Measurements from ENCODE around the gene CDK14. TPM values are rescaled to one million over a fixed set of nuclear protein-coding genes. Genes with fewer than 3 reads are reported as not detected.
"Not testable (repeated sequence)": the region's sequence is repeated elsewhere in the genome, so short reads cannot be mapped to it uniquely, and the experiment has no call there.

CDK14 gene
- total and polyA plus RNA-seq, 4 donors, result 4.2 to 12.4 (median 7.4) TPM

- DNase-seq (ENCODE audit: low spot score); H3K9me3 ChIP-seq (ENCODE audit: control insufficient read depth in 4 of 4, low read length in 3 of 4); H3K27ac ChIP-seq (ENCODE audit: low read depth in 1 of 2, low read length in 2 of 2); H3K9ac ChIP-seq (ENCODE audit: low read depth in 1 of 2, low read length in 2 of 2); H3K36me3 ChIP-seq (ENCODE audit: control insufficient read depth in 4 of 4, insufficient read depth in 3 of 4, low read depth in 1 of 4, low read length in 3 of 4); H3K27me3 ChIP-seq (ENCODE audit: control insufficient read depth in 4 of 4, insufficient read depth in 4 of 4, low read length in 3 of 4); H3K4me1 ChIP-seq (ENCODE audit: control insufficient read depth in 4 of 4, insufficient read depth in 4 of 4, low read length in 3 of 4); H3K4me3 ChIP-seq (ENCODE audit: low read depth in 1 of 3, low read length in 3 of 3): not testable (repeated sequence)
- 96% methylated on average over 2 of the region's 2 CpGs for WGBS
These were observed 219.4 kb downstream of the CDK14 start for GRCh38 chr7:90815552-90815951.

GRCh38 chr7:90816511-90817142 lies 220.5 kb downstream of the CDK14 start:
- Histone ChIP-seq H3K9ac (ENCODE audit: low read depth in 1 of 2, low read length in 2 of 2) (no peak overlapping the region), H3K36me3 (ENCODE audit: control insufficient read depth in 4 of 4, insufficient read depth in 3 of 4, low read depth in 1 of 4, low read length in 3 of 4) (no peaks in the 10 kb centered on the region), H3K4me1 (ENCODE audit: control insufficient read depth in 4 of 4, insufficient read depth in 4 of 4, low read length in 3 of 4) (peaks cover 0 to 2% (median 1%) of the 10 kb centered on the region in 4 donors), H3K27ac (ENCODE audit: low read depth in 1 of 2, low read length in 2 of 2) (no peak overlapping the region), H3K4me3 (ENCODE audit: low read depth in 1 of 3, low read length in 3 of 3) (no peak overlapping the region), H3K27me3 (ENCODE audit: control insufficient read depth in 4 of 4, insufficient read depth in 4 of 4, low read length in 3 of 4) (no peaks in the 10 kb centered on the region), H3K9me3 (ENCODE audit: control insufficient read depth in 4 of 4, low read length in 3 of 4) (no peaks in the 10 kb centered on the region)
- no peak for DNase-seq (ENCODE audit: low spot score)
- 78% methylated on average over 6 of the region's 6 CpGs for WGBS
- peak; percentile 18 to 58 for TF ChIP-seq JUND (IDR thresholded peaks at IDR 0.05)
- TF ChIP-seq TAF1 (conservative IDR thresholded peaks at IDR 0.05), result no peak

- Histone ChIP-seq H3K4me1 (ENCODE audit: control insufficient read depth in 4 of 4, insufficient read depth in 4 of 4, low read length in 3 of 4) (peaks cover 0 to 4% (median 3%) of the 10 kb centered on the region in 4 donors), H3K9ac (ENCODE audit: low read depth in 1 of 2, low read length in 2 of 2) (no peak overlapping the region), H3K4me3 (ENCODE audit: low read depth in 1 of 3, low read length in 3 of 3) (no peak overlapping the region), H3K27me3 (ENCODE audit: control insufficient read depth in 4 of 4, insufficient read depth in 4 of 4, low read length in 3 of 4) (no peaks in the 10 kb centered on the region), H3K27ac (ENCODE audit: low read depth in 1 of 2, low read length in 2 of 2) (no peak overlapping the region), H3K36me3 (ENCODE audit: control insufficient read depth in 4 of 4, insufficient read depth in 3 of 4, low read depth in 1 of 4, low read length in 3 of 4) (no peaks in the 10 kb centered on the region), H3K9me3 (ENCODE audit: control insufficient read depth in 4 of 4, low read length in 3 of 4) (no peaks in the 10 kb centered on the region)
- TF ChIP-seq RAD21 (IDR thresholded peaks at IDR 0.05) (no peak), REST (IDR thresholded peaks at IDR 0.05) (no peak), MAX (IDR thresholded peaks at IDR 0.05) (no peak), RXRA (IDR thresholded peaks at IDR 0.05) (no peak), SP1 (IDR thresholded peaks at IDR 0.05) (no peak), HNF4A (conservative IDR thresholded peaks at IDR 0.05) (no peak), HNF4G (IDR thresholded peaks at IDR 0.05) (no peak), FOXA2 (IDR thresholded peaks at IDR 0.05) (no peak), EGR1 (IDR thresholded peaks at IDR 0.05; ENCODE audit: low read depth in 2 of 2) (no peak), TAF1 (conservative IDR thresholded peaks at IDR 0.05) (no peak), YY1 (IDR thresholded peaks at IDR 0.05) (no peak), JUND (IDR thresholded peaks at IDR 0.05) (no peak), FOXA1 (IDR thresholded peaks at IDR 0.05) (no peak)
- 93% methylated on average over 4 of the region's 4 CpGs for WGBS
- no peak for DNase-seq (ENCODE audit: low spot score)
These were observed 221.0 kb downstream of the CDK14 start for GRCh38 chr7:90817151-90817550.
